ENCODE data around the gene SENP3.

GRCh38 chr17:7561028-7561575, 617 bp upstream of the SENP3 start:
- TF ChIP-seq, protein P1, sequence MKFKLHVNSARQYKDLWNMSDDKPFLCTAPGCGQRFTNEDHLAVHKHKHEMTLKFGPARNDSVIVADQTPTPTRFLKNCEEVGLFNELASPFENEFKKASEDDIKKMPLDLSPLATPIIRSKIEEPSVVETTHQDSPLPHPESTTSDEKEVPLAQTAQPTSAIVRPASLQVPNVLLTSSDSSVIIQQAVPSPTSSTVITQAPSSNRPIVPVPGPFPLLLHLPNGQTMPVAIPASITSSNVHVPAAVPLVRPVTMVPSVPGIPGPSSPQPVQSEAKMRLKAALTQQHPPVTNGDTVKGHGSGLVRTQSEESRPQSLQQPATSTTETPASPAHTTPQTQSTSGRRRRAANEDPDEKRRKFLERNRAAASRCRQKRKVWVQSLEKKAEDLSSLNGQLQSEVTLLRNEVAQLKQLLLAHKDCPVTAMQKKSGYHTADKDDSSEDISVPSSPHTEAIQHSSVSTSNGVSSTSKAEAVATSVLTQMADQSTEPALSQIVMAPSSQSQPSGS (tag by site-specific recombination; IDR thresholded peaks at IDR 0.05; ENCODE audit: low read depth) = no peak
- TF ChIP-seq ZBTB7A (tag by site-specific recombination; IDR thresholded peaks at IDR 0.05; ENCODE audit: low read depth) (no peak), CTCF (tag by site-specific recombination; IDR thresholded peaks at IDR 0.05) (peak; percentile 90), ZBTB11 (tag by site-specific recombination; conservative IDR thresholded peaks at IDR 0.05; ENCODE audit: low read depth) (peak; percentile 7; the same call in 1 of the 2 replicates), ZNF24 (tag by site-specific recombination; IDR thresholded peaks at IDR 0.05) (0 out of 2 replicates have a peak, but pooled peaks have one; percentile 46), ZNF274 (IDR thresholded peaks at IDR 0.05; ENCODE audit: low read length) (no peak), ZNF274 (tag by site-specific recombination; IDR thresholded peaks at IDR 0.05; ENCODE audit: borderline replicate concordance) (no peak), INSM2 (tag by site-specific recombination; IDR thresholded peaks at IDR 0.05) (no peak), ZNF621 (tag by site-specific recombination; IDR thresholded peaks at IDR 0.05) (no peak), ZNF175 (tag by site-specific recombination; IDR thresholded peaks at IDR 0.05) (no peak)
- TF ChIP-seq, protein P2, sequence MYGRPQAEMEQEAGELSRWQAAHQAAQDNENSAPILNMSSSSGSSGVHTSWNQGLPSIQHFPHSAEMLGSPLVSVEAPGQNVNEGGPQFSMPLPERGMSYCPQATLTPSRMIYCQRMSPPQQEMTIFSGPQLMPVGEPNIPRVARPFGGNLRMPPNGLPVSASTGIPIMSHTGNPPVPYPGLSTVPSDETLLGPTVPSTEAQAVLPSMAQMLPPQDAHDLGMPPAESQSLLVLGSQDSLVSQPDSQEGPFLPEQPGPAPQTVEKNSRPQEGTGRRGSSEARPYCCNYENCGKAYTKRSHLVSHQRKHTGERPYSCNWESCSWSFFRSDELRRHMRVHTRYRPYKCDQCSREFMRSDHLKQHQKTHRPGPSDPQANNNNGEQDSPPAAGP (tag by site-specific recombination; IDR thresholded peaks at IDR 0.05) = no peak
- TF ChIP-seq, protein P3, sequence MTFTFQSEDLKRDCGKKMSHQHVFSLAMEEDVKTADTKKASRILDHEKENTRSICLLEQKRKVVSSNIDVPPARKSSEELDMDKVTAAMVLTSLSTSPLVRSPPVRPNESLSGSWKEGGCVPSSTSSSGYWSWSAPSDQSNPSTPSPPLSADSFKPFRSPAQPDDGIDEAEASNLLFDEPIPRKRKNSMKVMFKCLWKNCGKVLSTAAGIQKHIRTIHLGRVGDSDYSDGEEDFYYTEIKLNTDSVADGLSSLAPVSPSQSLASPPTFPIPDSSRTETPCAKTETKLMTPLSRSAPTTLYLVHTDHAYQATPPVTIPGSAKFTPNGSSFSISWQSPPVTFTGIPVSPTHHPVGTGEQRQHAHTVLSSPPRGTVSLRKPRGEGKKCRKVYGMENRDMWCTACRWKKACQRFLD (tag by site-specific recombination; IDR thresholded peaks at IDR 0.05) = no peak

Data from HEK293 (cell line).